Measurements from ENCODE around the gene TOE1.

GRCh38 chr1:45386219-45386618, 46.2 kb downstream of the TOE1 start:
- no peak for TF ChIP-seq CTCF (IDR thresholded peaks at IDR 0.05; ENCODE audit: poor library complexity, severe bottlenecking)
- no peak for TF ChIP-seq EZH2 (IDR thresholded peaks at IDR 0.05; ENCODE audit: borderline replicate concordance, insufficient read depth, low read length, poor library complexity, severe bottlenecking)
- TF ChIP-seq RAD21 (conservative IDR thresholded peaks at IDR 0.05), result no peak
- no peak for TF ChIP-seq SMC3 (conservative IDR thresholded peaks at IDR 0.05; ENCODE audit: poor library complexity)

All from neural cell (in vitro differentiated cells).